Fibroblast of mammary gland (primary cell): Measurements from ENCODE around the gene IFFO2.

Experiments used
- DNase-seq: peaks from one replicate; pipeline ENCODE4 v3.0.0-alpha.2; 2010; ENCODE audit warnings: low read depth
- H3K4me3 ChIP-seq: 2 replicates; pipeline ENCODE4 v1.5.1; 2011; ENCODE audit warnings: low read depth, mild to moderate bottlenecking, low read length, moderate library complexity; ENCODE audit not compliant: control insufficient read depth
- CTCF ChIP-seq: conservative IDR thresholded peaks from 2 replicates; pipeline ENCODE4 v1.5.1; 2011; ENCODE audit warnings: low read depth, low read length, inconsistent platforms; ENCODE audit not compliant: control insufficient read depth, insufficient read depth

Gene IFFO2

GRCh38 chr1:18891426-18891780 is 65.1 kb downstream of the IFFO2 start:
- TF ChIP-seq CTCF, result no peak
- no peak overlapping the region for H3K4me3 ChIP-seq
- no peak for DNase-seq

GRCh38 chr1:18890706-18891425 is 65.6 kb downstream of the IFFO2 start:
- no peak overlapping the region for H3K4me3 ChIP-seq
- no peak for TF ChIP-seq CTCF
- no peak for DNase-seq

- TF ChIP-seq CTCF, result no peak
- peak; percentile 54 for DNase-seq
- no peak overlapping the region for H3K4me3 ChIP-seq
Measured at GRCh38 chr1:18886003-18886335, 70.5 kb downstream of the IFFO2 start.

GRCh38 chr1:18885311-18886002 is 71.0 kb downstream of the IFFO2 start:
- no peak overlapping the region for H3K4me3 ChIP-seq
- no peak for TF ChIP-seq CTCF
- DNase-seq, result no peak

GRCh38 chr1:18884727-18885126 is 71.7 kb downstream of the IFFO2 start:
- no peak for DNase-seq
- no peak overlapping the region for H3K4me3 ChIP-seq
- no peak for TF ChIP-seq CTCF

- no peak for TF ChIP-seq CTCF
- no peak for DNase-seq
Measured at GRCh38 chr1:18884419-18884717, 72.1 kb downstream of the IFFO2 start.

More at GRCh38 chr1:18884419-18884717, 72.1 kb downstream of the IFFO2 start:
- no peak overlapping the region for H3K4me3 ChIP-seq
